GM18867 (cell line): ENCODE measurements around the gene NOL6.
"Not testable (repeated sequence)": the region's sequence is repeated elsewhere in the genome, so short reads cannot be mapped to it uniquely, and the experiment has no call there.

Source experiments
- ATAC-seq: cut with Tn5 transposase; IDR thresholded peaks from one replicate; pipeline ENCODE4 v1.9.1; 2021; ENCODE audit warnings: mild to moderate bottlenecking, moderate library complexity; ENCODE audit not compliant: unreplicated experiment

The NOL6 gene

GRCh38 chr9:33472171-33472880, 1.4 kb downstream of the NOL6 start:
- no peak for ATAC-seq

GRCh38 chr9:33471361-33471760, 2.4 kb downstream of the NOL6 start:
- ATAC-seq, result no peak

- ATAC-seq, result no peak
Measured at GRCh38 chr9:33469891-33470290, 3.8 kb downstream of the NOL6 start.

GRCh38 chr9:33468797-33469621, 4.7 kb downstream of the NOL6 start:
- no peak for ATAC-seq

- ATAC-seq, result no peak
Measured at GRCh38 chr9:33468215-33468730, 5.5 kb downstream of the NOL6 start.

- ATAC-seq, result no peak
Measured at GRCh38 chr9:33467526-33467925, 6.2 kb downstream of the NOL6 start.

- peak; percentile 36 for ATAC-seq
Measured at GRCh38 chr9:33466565-33467495, 6.9 kb downstream of the NOL6 start.

- no peak for ATAC-seq
Measured at GRCh38 chr9:33465596-33466564, 7.8 kb downstream of the NOL6 start.

GRCh38 chr9:33465096-33465495, 8.6 kb downstream of the NOL6 start:
- ATAC-seq, result no peak

GRCh38 chr9:33464045-33464636, 9.6 kb downstream of the NOL6 start:
- ATAC-seq, result no peak

GRCh38 chr9:33463151-33463550, 10.6 kb downstream of the NOL6 start:
- no peak for ATAC-seq

GRCh38 chr9:33461492-33461891, 12.2 kb downstream of the NOL6 start:
- ATAC-seq, result no peak

GRCh38 chr9:33460854-33461253, 12.9 kb downstream of the NOL6 start:
- no peak for ATAC-seq

- no peak for ATAC-seq
Measured at GRCh38 chr9:33459115-33459514, 14.6 kb downstream of the NOL6 start.

- ATAC-seq, result no peak
Measured at GRCh38 chr9:33458444-33458843, 15.3 kb downstream of the NOL6 start.

- no peak for ATAC-seq
Measured at GRCh38 chr9:33455945-33456344, 17.8 kb downstream of the NOL6 start.

- ATAC-seq, result not testable (repeated sequence)
Measured at GRCh38 chr9:33455456-33455855, 18.3 kb downstream of the NOL6 start.

- not testable (repeated sequence) for ATAC-seq
Measured at GRCh38 chr9:33454661-33455026, 19.1 kb downstream of the NOL6 start.

- ATAC-seq, result peak; percentile 67
Measured at GRCh38 chr9:33453999-33454660, 19.6 kb downstream of the NOL6 start.
